ENCODE results near the gene BCAP31.

GRCh38 chrX:153650959-153651358 is 73.2 kb downstream of the BCAP31 start:
- no peak for TF ChIP-seq CTCF (IDR thresholded peaks at IDR 0.05)
- TF ChIP-seq POLR2AphosphoS5 (IDR thresholded peaks at IDR 0.05; ENCODE audit: insufficient read depth in 1 of 2, low read depth in 1 of 2) = no peak
- no peak for TF ChIP-seq POLR2A (IDR thresholded peaks at IDR 0.05)

Measured in vagina (tissue), 2 donors.